GM18909 (cell line): ENCODE measurements around the gene ABCC1.

Experiments used
- ATAC-seq: cut with Tn5 transposase; IDR thresholded peaks from one replicate; pipeline ENCODE4 v1.9.1; 2021; ENCODE audit warnings: mild to moderate bottlenecking; ENCODE audit not compliant: unreplicated experiment, poor library complexity

The ABCC1 gene

GRCh38 chr16:16124438-16124837, 175.0 kb downstream of the ABCC1 start:
- no peak for ATAC-seq

- ATAC-seq: no peak
Observed at GRCh38 chr16:16124974-16125373, 175.6 kb downstream of the ABCC1 start.

GRCh38 chr16:16126896-16127295, 177.5 kb downstream of the ABCC1 start:
- no peak for ATAC-seq

GRCh38 chr16:16127469-16128116, 178.2 kb downstream of the ABCC1 start:
- ATAC-seq: peak; percentile 45

GRCh38 chr16:16131204-16131603, 181.8 kb downstream of the ABCC1 start:
- ATAC-seq: no peak

GRCh38 chr16:16131659-16132058, 182.2 kb downstream of the ABCC1 start:
- ATAC-seq: no peak

GRCh38 chr16:16133943-16134604, 184.7 kb downstream of the ABCC1 start:
- no peak for ATAC-seq

GRCh38 chr16:16136588-16136987, 187.2 kb downstream of the ABCC1 start:
- ATAC-seq: no peak

- no peak for ATAC-seq
Observed at GRCh38 chr16:16137110-16137509, 187.7 kb downstream of the ABCC1 start.

GRCh38 chr16:16138034-16138635, 188.7 kb downstream of the ABCC1 start:
- no peak for ATAC-seq

- no peak for ATAC-seq
Observed at GRCh38 chr16:16139061-16139460, 189.6 kb downstream of the ABCC1 start.

GRCh38 chr16:16139806-16140205, 190.4 kb downstream of the ABCC1 start:
- ATAC-seq: no peak

- ATAC-seq: no peak
Observed at GRCh38 chr16:16140537-16140936, 191.1 kb downstream of the ABCC1 start.

GRCh38 chr16:16141141-16141540, 191.7 kb downstream of the ABCC1 start:
- no peak for ATAC-seq

- ATAC-seq: no peak
Observed at GRCh38 chr16:16141784-16142396, 192.5 kb downstream of the ABCC1 start.

- ATAC-seq: no peak
Observed at GRCh38 chr16:16143038-16143763, 193.8 kb downstream of the ABCC1 start.

- no peak for ATAC-seq
Observed at GRCh38 chr16:16143931-16144330, 194.5 kb downstream of the ABCC1 start.

GRCh38 chr16:16144416-16144815, 195.0 kb downstream of the ABCC1 start:
- ATAC-seq: no peak

GRCh38 chr16:16145286-16145685, 195.9 kb downstream of the ABCC1 start:
- ATAC-seq: no peak

GRCh38 chr16:16146380-16147315, 197.2 kb downstream of the ABCC1 start:
- ATAC-seq: no peak
